H1 (cell line): Measurements from ENCODE around the gene TRPT1. TPM values are rescaled to one million over a fixed set of nuclear protein-coding genes. Genes with fewer than 3 reads are reported as not detected.

Source experiments
- CTCF ChIA-PET: fragments of 300-600 bp; sonication (Branson Sonifier 250); formaldehyde crosslinking; loops from one replicate; lab custom pipeline; 2021; ENCODE audit not compliant: partially characterized antibody; lab: Charles Lee
- POLR2A ChIA-PET: fragments of 300-600 bp; sonication (Branson Sonifier 250); formaldehyde crosslinking; loops from one replicate; lab custom pipeline; 2021; ENCODE audit warnings: inconsistent platforms; ENCODE audit not compliant: partially characterized antibody; lab: Charles Lee
- DNase-seq, 2 experiments: peaks; one replicate each; pipeline versions ENCODE4 v3.0.0 to v3.0.0-alpha.2; 2010 to 2022; ENCODE audit warnings: low spot score in 2 of 2, low read depth in 1 of 2, mixed read lengths in 1 of 2
- FAIRE-seq: peaks from 2 replicates; lab custom pipeline; 2011; peaks lifted over from hg19 to GRCh38; lab: Jason Lieb, UNC
- H2AFZ ChIP-seq: 2 replicates; pipeline ENCODE4 v1.8.1; 2012; ENCODE audit warnings: low read length, inconsistent platforms
- H2AK5ac ChIP-seq: 2 replicates; pipeline ENCODE4 v1.6.1; 2013; ENCODE audit warnings: low read depth, low read length
- H2BK120ac ChIP-seq: replicated peaks from 2 replicates; pipeline ENCODE3; 2013; ENCODE audit warnings: low read depth, low read length, inconsistent platforms
- H2BK12ac ChIP-seq: 2 replicates; pipeline ENCODE4 v1.6.1; 2013; ENCODE audit warnings: low read depth, low read length
- H2BK15ac ChIP-seq: 2 replicates; pipeline ENCODE4 v1.6.1; 2013; ENCODE audit warnings: low read length
- H2BK20ac ChIP-seq: 2 replicates; pipeline ENCODE4 v1.6.1; 2013; ENCODE audit warnings: low read length
- H2BK5ac ChIP-seq: 2 replicates; pipeline ENCODE4 v1.6.1; 2013; ENCODE audit warnings: low read depth, low read length
- H3K14ac ChIP-seq: 2 replicates; pipeline ENCODE4 v1.6.1; 2013; ENCODE audit warnings: inconsistent platforms; ENCODE audit not compliant: insufficient read length
- H3K18ac ChIP-seq: 2 replicates; pipeline ENCODE4 v1.6.1; 2013; ENCODE audit warnings: low read length; ENCODE audit errors: extremely low read depth
- H3K23ac ChIP-seq: 2 replicates; pipeline ENCODE4 v1.6.1; 2013; ENCODE audit warnings: inconsistent platforms; ENCODE audit not compliant: insufficient read length
- H3K23me2 ChIP-seq: 2 replicates; pipeline ENCODE4 v1.6.1; 2013; ENCODE audit warnings: low read depth, low read length
- H3K27ac ChIP-seq: 2 replicates; pipeline ENCODE4 v1.6.1; 2011; ENCODE audit warnings: low read depth, low read length, inconsistent platforms
- H3K27me3 ChIP-seq, 4 experiments: replicated peaks in 1 of 4; 1 replicate in 1 of 4; 2 replicates in 3 of 4; pipeline versions ENCODE4 v1.6.1 to v1.8.1; 2011 to 2013; ENCODE audit warnings: low read length in 3 of 4, mild to moderate bottlenecking in 3 of 4, inconsistent platforms in 2 of 4, mixed read lengths in 2 of 4, moderate library complexity in 1 of 4; ENCODE audit not compliant: control insufficient read depth in 3 of 4, insufficient read depth in 3 of 4; ENCODE audit errors: extremely low read depth in 1 of 4
- H3K36me3 ChIP-seq, 4 experiments: 2 replicates each; pipeline versions ENCODE4 v1.6.1 to v1.8.1; 2011 to 2013; ENCODE audit warnings: mild to moderate bottlenecking in 4 of 4, low read length in 3 of 4, moderate library complexity in 2 of 4, control low read depth in 1 of 4, inconsistent platforms in 1 of 4; ENCODE audit not compliant: insufficient read depth in 4 of 4, control insufficient read depth in 2 of 4
- H3K4ac ChIP-seq: replicated peaks from 2 replicates; pipeline ENCODE3; 2013; ENCODE audit warnings: low read length, low read depth, mixed read lengths, inconsistent platforms; ENCODE audit not compliant: insufficient read length
- H3K4me1 ChIP-seq, 4 experiments: replicated peaks in 1 of 4; 1 replicate in 1 of 4; 2 replicates in 3 of 4; pipeline versions ENCODE4 v1.6.1 to v1.8.1; 2011 to 2013; ENCODE audit warnings: low read length in 3 of 4, inconsistent platforms in 2 of 4, mixed read lengths in 1 of 4; ENCODE audit not compliant: insufficient read depth in 4 of 4, control insufficient read depth in 3 of 4
- H3K4me2 ChIP-seq, 2 experiments: 2 replicates each; pipeline versions ENCODE4 v1.6.1 to v1.8.1; 2011 to 2013; ENCODE audit warnings: low read depth in 2 of 2, low read length in 2 of 2, control low read depth in 1 of 2, inconsistent platforms in 1 of 2, mild to moderate bottlenecking in 1 of 2; ENCODE audit not compliant: insufficient read depth in 1 of 2
- H3K4me3 ChIP-seq, 4 experiments: fragments of 200-600, 300-600 bp in 1 of 4; sonication (generic), shearing (Covaris generic), sonication (Bioruptor Twin) in 1 of 4; 2 replicates each; pipeline versions ENCODE4 v1.5.1 to v1.8.1; 2011 to 2016; ENCODE audit warnings: low read length in 4 of 4, low read depth in 3 of 4, control low read depth in 2 of 4, inconsistent platforms in 2 of 4, mild to moderate bottlenecking in 2 of 4, mixed read lengths in 1 of 4, moderate library complexity in 1 of 4; ENCODE audit not compliant: insufficient read depth in 2 of 4; ENCODE audit errors: extremely low read depth in 1 of 4
- H3K56ac ChIP-seq: replicated peaks from 2 replicates; pipeline ENCODE3; 2013; ENCODE audit warnings: low read depth, mild to moderate bottlenecking, mixed read lengths, low read length, inconsistent platforms; ENCODE audit not compliant: insufficient read length
- H3K79me1 ChIP-seq: 2 replicates; pipeline ENCODE4 v1.6.1; 2013; ENCODE audit warnings: low read depth, low read length, control low read depth
- H3K79me2 ChIP-seq, 2 experiments: 2 replicates each; pipeline versions ENCODE4 v1.6.1 to v1.8.1; 2012 to 2013; ENCODE audit warnings: low read length in 2 of 2, mild to moderate bottlenecking in 2 of 2, inconsistent platforms in 1 of 2; ENCODE audit not compliant: insufficient read depth in 2 of 2, control insufficient read depth in 1 of 2
- H3K9ac ChIP-seq, 4 experiments: replicated peaks in 1 of 4; 1 replicate in 1 of 4; 2 replicates in 3 of 4; pipeline versions ENCODE4 v1.6.1 to v1.8.1; 2011 to 2013; ENCODE audit warnings: low read depth in 3 of 4, low read length in 3 of 4, control low read depth in 2 of 4, mild to moderate bottlenecking in 2 of 4, moderate library complexity in 2 of 4, inconsistent platforms in 1 of 4; ENCODE audit errors: extremely low read depth in 1 of 4
- H3K9me3 ChIP-seq, 2 experiments: 2 replicates each; pipeline versions ENCODE4 v1.6.1 to v1.8.1; 2012 to 2013; ENCODE audit warnings: mild to moderate bottlenecking in 2 of 2, moderate library complexity in 2 of 2, control low read depth in 1 of 2, inconsistent platforms in 1 of 2, low read depth in 1 of 2, low read length in 1 of 2, mixed read lengths in 1 of 2; ENCODE audit not compliant: insufficient read depth in 2 of 2
- H4K20me1 ChIP-seq, 2 experiments: replicated peaks in 1 of 2; 2 replicates each; pipeline versions ENCODE3 to v1.8.1; 2011 to 2013; ENCODE audit warnings: inconsistent platforms in 2 of 2, low read length in 2 of 2, mild to moderate bottlenecking in 1 of 2; ENCODE audit not compliant: insufficient read depth in 2 of 2, control insufficient read depth in 1 of 2
- H4K5ac ChIP-seq: 2 replicates; pipeline ENCODE4 v1.6.1; 2013; ENCODE audit warnings: low read length, low read depth, mixed read lengths, inconsistent platforms; ENCODE audit not compliant: insufficient read length
- H4K8ac ChIP-seq: 2 replicates; pipeline ENCODE4 v1.8.0; 2013; ENCODE audit warnings: mild to moderate bottlenecking, moderate library complexity, low read length, inconsistent platforms; ENCODE audit not compliant: insufficient read depth; ENCODE audit errors: extremely low read depth
- H4K91ac ChIP-seq: replicated peaks from 2 replicates; pipeline ENCODE3; 2013; ENCODE audit warnings: low read length, mixed read lengths, inconsistent platforms; ENCODE audit not compliant: insufficient read length
- BACH1 ChIP-seq: IDR thresholded peaks from 2 replicates; pipeline ENCODE4 v1.6.1; 2012; ENCODE audit warnings: low read length, improper control_type of control experiment
- CBX8 ChIP-seq: fragments of 300-800, 300-1000 bp; sonication (generic); IDR thresholded peaks from 2 replicates; pipeline ENCODE4 v1.7.1; 2016; ENCODE audit warnings: low read depth, low read length, borderline replicate concordance
- CEBPB ChIP-seq: IDR thresholded peaks from 2 replicates; pipeline ENCODE4 v1.6.1; 2012; ENCODE audit warnings: low read depth, low read length
- CTBP2 ChIP-seq: IDR thresholded peaks from 2 replicates; pipeline ENCODE4 v1.7.0; 2011; ENCODE audit warnings: borderline replicate concordance, mild to moderate bottlenecking, moderate library complexity, mixed read lengths, low read length; ENCODE audit not compliant: insufficient read depth, insufficient read length
- EGR1 ChIP-seq: IDR thresholded peaks from 2 replicates; pipeline ENCODE4 v1.6.1; 2011; ENCODE audit warnings: low read depth, low read length, borderline replicate concordance
- EP300 ChIP-seq, 2 experiments: IDR thresholded peaks; 1 replicate in 1 of 2; 2 replicates in 1 of 2; pipeline ENCODE4 v1.6.1; 2011 to 2012; ENCODE audit warnings: low read depth in 2 of 2, low read length in 2 of 2, mild to moderate bottlenecking in 2 of 2, borderline replicate concordance in 1 of 2, inconsistent platforms in 1 of 2, moderate library complexity in 1 of 2
- HDAC2 ChIP-seq, 2 experiments: fragments of 300-600 bp in 1 of 2; sonication (generic) in 1 of 2; IDR thresholded peaks; 2 replicates each; pipeline ENCODE4 v1.6.1; 2011 to 2012; ENCODE audit warnings: low read depth in 2 of 2, low read length in 2 of 2, mild to moderate bottlenecking in 2 of 2, moderate library complexity in 2 of 2, borderline replicate concordance in 1 of 2, inconsistent platforms in 1 of 2
- JUN ChIP-seq: IDR thresholded peaks from 2 replicates; pipeline ENCODE4 v1.6.1; 2011; ENCODE audit warnings: low read depth, mild to moderate bottlenecking, improper control_type of control experiment, low read length
- KDM4A ChIP-seq: IDR thresholded peaks from one replicate; pipeline ENCODE4 v1.7.1; 2012; ENCODE audit warnings: low read depth, mild to moderate bottlenecking, moderate library complexity, low read length, inconsistent platforms; ENCODE audit not compliant: severe bottlenecking
- MAFK ChIP-seq: IDR thresholded peaks from 2 replicates; pipeline ENCODE4 v1.6.1; 2012; ENCODE audit warnings: low read depth, mild to moderate bottlenecking, improper control_type of control experiment, low read length
- TBP ChIP-seq: IDR thresholded peaks from 2 replicates; pipeline ENCODE4 v1.6.1; 2011; ENCODE audit warnings: low read depth, low read length, improper control_type of control experiment
- WGBS, 2 experiments: shearing (Covaris generic) in 1 of 2; methylation state at CpG; one replicate each; pipeline versions ENCODE4 v1.1.6 to v1.1.7; 2013 to 2015; ENCODE audit warnings: low lambda C conversion rate in 2 of 2, mixed read lengths in 2 of 2, inconsistent platforms in 1 of 2, low coverage in 1 of 2, missing lambda C conversion rate in 1 of 2; ENCODE audit not compliant: insufficient replicate concordance in 2 of 2, insufficient coverage in 1 of 2, insufficient read length in 1 of 2; ENCODE audit errors: extremely low coverage in 1 of 2, missing lambda C conversion rate in 1 of 2; 5-methylcytosine and 5-hydroxymethylcytosine counted together
- polyA plus RNA-seq, 7 experiments: library from polyadenylated mRNA; depleted of rRNA in 3 of 7; stranded (reverse) in 5 of 7; unstranded in 2 of 7; fragments of >200 nt in 5 of 7; fragments of 200-250 nt in 2 of 7; gene quantifications; 1 replicate in 5 of 7; 2 replicates in 1 of 7; 4 replicates in 1 of 7; pipeline versions ENCODE4 v1.2.1 to v1.2.3, GENCODE V29; 2011 to 2013; ENCODE audit warnings: missing spikeins in 2 of 7, mixed read lengths in 2 of 7
- total RNA-seq: library from RNA; stranded (reverse); fragmentation: NEBNext Ultra II Directional; extraction: Animal tissue kit (Norgen Biotek cat#: 25700); gene quantifications from 2 replicates; pipeline ENCODE4 v1.2.1, GENCODE V29; 2021
- TF ChIP-seq, protein P1 (sequence below): IDR thresholded peaks from 2 replicates; pipeline ENCODE4 v1.6.1; 2011; ENCODE audit warnings: low read length, improper control_type of control experiment

Gene TRPT1
- total and polyA plus RNA-seq, 2 of the 8 experiments (the other 6 are each of a cell fraction or from before 2014, with no cell fraction given) = 34.5 to 74.6 TPM

DNA sequence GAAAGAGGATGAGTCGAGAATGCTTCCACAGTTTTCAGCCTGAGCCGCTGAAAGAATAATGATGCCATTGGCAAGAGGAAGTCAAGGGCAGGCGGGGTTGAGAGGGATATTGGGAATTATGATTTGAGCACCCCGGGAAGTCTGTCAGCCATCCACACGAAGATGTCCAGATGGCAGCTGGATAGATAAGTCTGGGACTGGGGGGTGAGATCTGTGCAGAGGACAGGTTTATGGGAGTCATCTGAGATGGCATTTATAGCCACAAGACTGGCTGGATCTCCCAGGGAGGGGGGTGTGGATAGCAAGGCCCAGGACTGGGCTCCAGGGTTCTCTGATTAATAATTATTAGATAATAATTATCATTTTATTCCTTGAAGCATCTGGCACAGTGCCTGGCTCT, 45.1 kb downstream of the TRPT1 start:
- peaks cover 1 to 10% of the 10 kb centered on the region in 2 experiments for H4K20me1 ChIP-seq
- ChIA-PET POLR2A (interaction anchor here (0.6 to 9.7 kb wide), 10 partner anchors 10 to 183 kb away, joined by 3 to 48 read pairs (median 4); partner anchors contain the start of genes MACROD1, NUDT22 and TRPT1), CTCF (interaction anchor here (0.8 to 2.4 kb wide), 8 partner anchors 14 to 246 kb away, joined by 3 to 7 read pairs (median 4); partner anchors contain the start of gene FERMT3)
- DNase-seq (no peak), FAIRE-seq (no peak)
- H3K36me3 ChIP-seq = peaks cover 0 to 7% (median under 1%) of the 10 kb centered on the region in 4 experiments; a peak in 2 of 8 replicates
- H2BK15ac ChIP-seq = no peak overlapping the region
- H2BK20ac ChIP-seq = no peak overlapping the region
- peaks cover 6% of the 10 kb centered on the region for H3K23me2 ChIP-seq
- H2AFZ ChIP-seq = no peak overlapping the region
- no peak overlapping the region for H3K18ac ChIP-seq
- H3K56ac ChIP-seq = no peak overlapping the region
- no peaks in the 10 kb centered on the region for H3K9me3 ChIP-seq
- H3K79me1 ChIP-seq = no peaks in the 10 kb centered on the region; the same call in 1 of the 2 replicates
- H3K9ac ChIP-seq = no peak overlapping the region
- no peak overlapping the region for H4K8ac ChIP-seq
- H3K23ac ChIP-seq = no peak overlapping the region
- no peak overlapping the region for H2BK12ac ChIP-seq
- H3K4me2 ChIP-seq = peak overlapping the region in 1 of 2 experiments; percentile 31; a peak in 1 of 4 replicates
- H4K91ac ChIP-seq = no peak overlapping the region
- no peaks in the 10 kb centered on the region for H3K27me3 ChIP-seq
- H4K5ac ChIP-seq = no peak overlapping the region
- no peak overlapping the region for H3K27ac ChIP-seq
- peaks cover 0 to 9% (median 3%) of the 10 kb centered on the region in 4 experiments; a peak in 6 of 7 replicates for H3K4me1 ChIP-seq
- no peak overlapping the region for H3K14ac ChIP-seq
- H2BK5ac ChIP-seq = no peak overlapping the region
- H2AK5ac ChIP-seq = no peak overlapping the region
- no peak overlapping the region for H3K4me3 ChIP-seq
- 93% methylated on average over 5 of the region's 5 CpGs; no CpG with 5 or more reads in 1 of the 2 experiments for WGBS, 2 experiments
- H3K79me2 ChIP-seq = peaks cover 0 to 23% of the 10 kb centered on the region in 2 experiments; a peak in 2 of 4 replicates
- no peak overlapping the region for H2BK120ac ChIP-seq
- no peak overlapping the region for H3K4ac ChIP-seq
- TF ChIP-seq MAFK (no peak), CTBP2 (no peak), HDAC2 (IDR thresholded peaks at IDR 0.05; ENCODE audit: borderline replicate concordance in 1 of 2, low read depth in 2 of 2, low read length in 2 of 2) (no peak), KDM4A (no peak), BACH1 (no peak), EP300 (IDR thresholded peaks at IDR 0.05; ENCODE audit: borderline replicate concordance in 1 of 2, low read depth in 2 of 2, low read length in 2 of 2) (no peak), CEBPB (no peak), TBP (no peak), EGR1 (no peak), JUN (no peak), CBX8 (no peak)
- TF ChIP-seq, protein P1, sequence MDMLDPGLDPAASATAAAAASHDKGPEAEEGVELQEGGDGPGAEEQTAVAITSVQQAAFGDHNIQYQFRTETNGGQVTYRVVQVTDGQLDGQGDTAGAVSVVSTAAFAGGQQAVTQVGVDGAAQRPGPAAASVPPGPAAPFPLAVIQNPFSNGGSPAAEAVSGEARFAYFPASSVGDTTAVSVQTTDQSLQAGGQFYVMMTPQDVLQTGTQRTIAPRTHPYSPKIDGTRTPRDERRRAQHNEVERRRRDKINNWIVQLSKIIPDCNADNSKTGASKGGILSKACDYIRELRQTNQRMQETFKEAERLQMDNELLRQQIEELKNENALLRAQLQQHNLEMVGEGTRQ = no peak
